C4-2B (cell line): ENCODE measurements around the gene MAP7D3.

ENCODE experiments used
- CTCF ChIP-seq: fragments of 450-650 bp; conservative IDR thresholded peaks from 2 replicates; pipeline ENCODE4 v1.5.1; 2017; ENCODE audit warnings: mild to moderate bottlenecking
- ZFX ChIP-seq: fragments of 450-650 bp; IDR thresholded peaks from 2 replicates; pipeline ENCODE4 v1.6.1; 2017

- TF ChIP-seq CTCF (no peak), ZFX (no peak)
Measured at GRCh38 chrX:136203951-136204350, 47.2 kb downstream of the MAP7D3 start.
